ENCODE results near the gene PLK3.
"Not testable (repeated sequence)": the region's sequence is repeated elsewhere in the genome, so short reads cannot be mapped to it uniquely, and the experiment has no call there.

Gene PLK3

DNA sequence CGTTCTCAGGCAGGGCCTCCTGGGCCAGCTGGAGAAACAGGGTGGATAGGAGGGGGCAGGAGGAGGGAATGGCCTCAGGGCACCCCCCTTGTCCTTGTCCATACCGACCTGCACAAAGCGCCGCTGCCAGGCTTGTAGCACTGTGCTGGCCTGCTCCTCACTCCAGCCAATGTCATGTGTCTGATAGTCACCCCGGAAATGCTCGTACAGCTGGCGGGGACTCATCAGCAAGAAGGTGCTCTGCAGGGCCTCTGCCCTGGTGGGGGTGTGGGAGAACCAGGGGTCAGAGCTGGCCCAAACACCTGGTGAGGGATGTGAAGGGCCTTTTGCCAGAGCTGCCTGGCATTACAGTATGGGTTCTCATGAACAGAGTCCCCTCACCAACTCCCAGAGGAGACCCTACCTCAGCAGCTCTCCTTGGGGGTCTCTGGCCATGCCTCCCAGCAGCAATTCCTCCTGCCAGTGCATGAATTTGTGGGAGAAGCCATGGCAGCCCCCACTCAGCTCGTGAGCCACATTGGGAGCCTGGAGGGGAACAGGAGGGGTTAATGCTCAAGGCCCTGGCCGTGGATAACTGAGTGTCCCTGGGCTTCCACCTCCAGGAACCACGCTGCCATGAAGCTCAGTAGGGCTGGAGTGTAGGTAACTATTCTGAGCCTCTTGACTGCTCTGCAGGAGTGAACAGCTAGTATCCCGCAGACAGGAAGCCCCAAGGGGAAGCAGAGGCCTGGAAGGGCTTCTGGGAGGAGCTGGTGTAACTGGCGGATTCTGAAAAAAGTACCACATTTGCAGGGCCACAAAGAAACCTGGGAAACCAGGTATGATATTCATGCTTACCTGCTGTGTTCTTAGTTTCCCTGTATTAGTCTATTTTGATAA, 29.6 kb downstream of the PLK3 start:
- no peak for FAIRE-seq

DNA sequence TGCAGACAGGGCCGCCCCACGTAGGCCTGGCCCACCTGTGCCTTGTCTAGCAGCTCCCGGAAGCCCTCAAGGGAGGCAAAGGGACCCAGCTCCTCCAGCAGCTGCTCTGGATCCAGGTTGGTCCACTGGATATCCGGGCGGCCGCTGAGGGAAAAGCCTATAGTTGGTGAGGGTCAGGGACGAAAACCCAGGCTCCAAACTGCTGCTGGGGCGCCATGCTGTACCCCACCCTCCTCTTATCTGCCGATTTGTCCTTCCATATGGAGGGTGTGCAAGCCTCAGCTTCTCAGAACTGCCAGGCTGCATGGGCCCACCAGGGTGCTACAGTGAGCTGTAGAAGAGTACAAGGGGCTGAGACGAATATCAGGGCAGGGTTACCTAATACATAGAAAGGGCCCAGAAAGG, 30.7 kb downstream of the PLK3 start:
- no peak for FAIRE-seq

DNA sequence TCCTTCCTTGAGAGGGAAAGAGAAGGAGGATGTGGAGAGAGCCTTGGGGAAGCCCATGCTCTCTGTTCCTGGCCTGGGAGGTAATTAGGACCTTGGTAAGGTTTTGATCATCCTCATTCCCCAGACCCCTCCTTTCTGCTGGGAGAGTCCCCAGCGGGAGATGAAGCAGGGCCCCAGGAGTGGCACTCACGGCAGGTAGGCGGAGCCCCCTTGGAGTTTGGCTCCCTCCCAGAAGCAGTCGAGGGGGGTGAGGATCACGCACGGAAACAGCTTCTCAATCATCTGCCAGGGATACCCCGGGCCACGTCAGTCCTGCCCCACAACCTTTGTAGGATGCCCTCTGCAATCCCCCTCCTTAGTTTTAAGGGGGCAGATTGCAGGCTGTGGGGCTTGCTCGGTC, 31.3 kb downstream of the PLK3 start:
- no peak for FAIRE-seq

DNA sequence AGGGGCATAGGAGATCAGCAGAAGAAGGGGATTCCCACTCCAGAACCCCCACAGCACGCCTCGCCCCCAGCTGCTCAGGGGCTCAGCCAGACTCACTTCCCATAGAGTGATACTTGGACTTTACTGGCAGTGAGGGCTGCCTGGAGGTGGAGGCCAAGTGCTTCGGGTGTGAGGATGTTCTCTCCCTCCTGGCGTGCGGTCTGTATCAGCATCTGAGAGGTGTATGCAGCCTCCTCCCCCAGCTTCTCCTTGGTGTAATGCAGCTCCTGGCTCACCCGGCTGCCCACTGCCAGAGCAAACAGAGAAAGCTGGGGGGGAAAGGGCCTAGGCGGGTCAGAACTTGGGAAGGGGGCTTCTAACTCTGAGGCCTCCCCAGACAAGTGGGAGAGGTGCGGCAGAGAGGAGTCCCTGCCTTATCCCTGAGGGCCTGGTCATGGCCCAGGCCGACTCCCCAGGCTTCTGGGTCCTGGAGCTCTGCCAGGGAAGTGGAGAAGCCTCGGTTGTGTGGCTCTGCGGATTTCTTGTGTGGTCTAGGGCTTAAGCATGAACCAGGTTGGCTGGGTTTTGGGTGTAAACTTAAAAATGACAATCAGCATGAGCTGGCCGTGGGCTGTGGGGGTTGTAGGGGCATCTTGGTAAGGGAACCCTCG, 32.0 kb downstream of the PLK3 start:
- FAIRE-seq, result no peak

DNA sequence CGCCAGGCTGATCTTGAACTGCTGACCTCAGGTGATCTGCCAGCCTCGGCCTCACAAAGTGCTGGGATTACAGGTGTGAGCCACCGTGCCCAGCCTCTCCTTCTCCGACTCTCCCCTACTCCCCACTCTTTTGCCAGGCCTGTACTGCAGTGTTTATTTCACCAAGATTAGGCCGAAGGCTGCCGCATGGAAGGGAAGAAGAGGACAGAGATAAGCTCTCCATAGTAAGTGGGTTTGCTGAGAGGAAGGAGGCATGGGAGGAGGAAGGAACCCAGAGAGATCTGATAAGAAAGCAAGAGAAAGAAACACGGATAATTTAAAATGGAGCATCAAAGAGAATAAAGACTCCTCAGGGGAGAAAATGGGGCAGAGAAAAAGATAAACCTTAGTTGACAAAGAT, 34.2 kb downstream of the PLK3 start:
- FAIRE-seq, result no peak

GRCh38 chr1:44835738-44836675, 35.8 kb downstream of the PLK3 start:
- peak; percentile 74 for FAIRE-seq

DNA sequence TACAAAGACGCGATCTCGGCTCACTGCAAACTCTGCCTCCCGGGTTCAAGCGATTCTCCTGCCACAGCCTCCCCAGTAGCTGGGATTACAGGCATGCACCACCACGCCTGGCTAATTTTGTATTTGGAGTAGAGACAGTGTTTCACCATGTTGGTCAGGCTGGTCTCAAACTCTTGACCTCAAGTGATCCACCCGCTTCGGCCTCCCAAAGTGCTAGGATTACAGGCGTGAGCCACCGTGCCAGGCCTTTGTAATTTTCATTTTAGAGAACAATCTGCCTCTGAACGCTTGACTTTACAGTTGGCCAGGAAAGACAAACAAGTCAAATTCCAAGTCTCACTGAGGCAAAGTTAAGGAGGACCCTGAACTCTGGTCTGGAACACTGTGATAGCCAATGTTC, 38.1 kb downstream of the PLK3 start:
- not testable (repeated sequence) for FAIRE-seq

DNA sequence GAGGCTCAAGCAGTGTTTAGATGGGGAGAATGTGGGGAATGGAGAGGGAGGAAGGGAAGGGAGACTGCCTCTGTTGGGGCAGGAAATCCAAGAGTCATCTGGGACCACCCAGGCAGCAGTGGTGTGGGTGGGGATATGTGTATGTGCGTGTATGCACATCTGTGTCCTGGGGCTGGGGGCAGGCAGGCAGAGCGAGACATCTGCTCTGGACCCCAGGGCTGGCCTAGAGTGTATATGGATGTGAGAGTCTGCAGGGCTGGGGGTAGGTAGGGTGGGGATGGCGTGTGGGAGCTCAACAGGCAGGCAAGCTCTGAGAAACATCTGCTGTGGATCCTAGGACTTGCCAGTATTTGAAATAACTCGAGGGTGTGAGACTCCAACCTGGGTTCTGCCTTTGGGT, 39.4 kb downstream of the PLK3 start:
- no peak for FAIRE-seq

DNA sequence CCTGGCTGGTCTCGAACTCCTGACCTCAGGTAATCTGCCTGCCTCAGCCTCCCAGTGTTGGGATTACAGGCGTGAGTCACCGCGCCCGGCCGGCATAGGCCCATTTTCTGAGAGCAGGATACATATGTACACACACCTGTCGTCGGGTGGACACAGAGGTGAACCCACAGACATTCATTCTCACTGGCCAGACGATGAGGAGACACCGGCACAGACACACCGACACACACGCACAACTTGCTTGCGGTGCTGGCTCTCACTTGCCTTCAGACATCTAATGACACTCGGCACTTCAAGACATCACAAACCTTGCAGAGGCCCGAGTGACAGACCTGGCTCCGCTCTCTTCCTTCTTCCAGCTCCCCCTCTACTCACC, 42.3 kb downstream of the PLK3 start:
- no peak for FAIRE-seq

GRCh38 chr1:44842862-44843655, 42.9 kb downstream of the PLK3 start, which contains the start of gene PTCH2:
Gene PTCH2 (minus strand): TSS chr1:44843253. CDS start chr1:44842932, 321 bp downstream.
- FAIRE-seq, result no peak

DNA sequence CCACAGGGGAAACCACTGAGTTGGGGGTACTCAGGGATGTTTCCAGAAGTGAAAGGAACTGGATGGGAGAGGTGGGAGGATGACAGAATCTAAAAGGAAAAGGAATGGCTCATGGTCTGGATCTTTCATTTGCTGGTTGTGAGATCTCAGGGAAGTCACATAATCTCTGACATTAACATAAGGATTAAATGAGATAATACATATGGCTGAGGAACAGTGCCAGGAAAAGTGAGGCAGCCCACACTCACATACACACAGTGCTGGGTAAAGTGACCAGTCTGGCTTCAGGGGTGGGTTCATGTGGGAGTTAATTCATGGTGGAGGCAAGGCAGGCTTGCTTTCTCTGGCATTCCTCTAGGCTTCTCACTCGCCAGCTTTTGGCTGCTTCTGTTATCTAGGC, 46.8 kb downstream of the PLK3 start:
- FAIRE-seq, result no peak

GRCh38 chr1:44847845-44848244, 47.7 kb downstream of the PLK3 start:
- no peak for FAIRE-seq

DNA sequence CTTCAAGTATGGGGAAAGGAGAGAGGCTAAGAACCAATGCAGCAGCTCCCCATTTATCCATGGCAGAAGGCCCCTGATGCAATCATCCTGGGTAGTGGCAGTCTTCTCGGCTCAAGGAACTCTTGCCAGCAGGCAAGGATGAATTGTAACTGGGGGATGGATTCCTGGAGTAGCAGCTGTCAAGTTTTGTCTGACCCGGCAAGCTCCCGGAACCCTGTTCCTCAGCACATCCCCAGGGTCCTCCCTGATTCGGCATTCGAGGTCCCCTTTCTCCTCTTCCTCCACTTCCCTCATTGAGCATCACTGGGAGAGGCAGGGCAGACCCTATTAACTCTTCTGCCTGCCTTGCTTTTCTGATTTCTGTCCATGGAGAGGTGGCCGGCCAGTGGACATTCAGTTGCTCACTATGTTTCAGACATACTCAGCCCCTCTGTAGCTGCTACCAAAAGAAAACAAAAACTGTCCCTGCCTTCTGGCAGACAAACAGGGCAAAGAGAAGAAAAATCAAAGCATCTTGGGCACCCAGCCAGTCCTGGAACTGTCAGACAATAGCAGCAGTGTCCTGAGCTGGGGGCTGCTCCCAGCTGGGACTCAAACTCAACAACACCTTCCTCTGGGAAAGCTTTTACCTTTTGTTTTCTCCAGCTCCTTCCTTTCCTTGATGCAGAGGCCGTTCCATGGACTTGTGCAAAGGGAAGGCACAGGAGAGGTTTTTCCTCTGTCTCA, 48.4 kb downstream of the PLK3 start:
- no peak for FAIRE-seq

DNA sequence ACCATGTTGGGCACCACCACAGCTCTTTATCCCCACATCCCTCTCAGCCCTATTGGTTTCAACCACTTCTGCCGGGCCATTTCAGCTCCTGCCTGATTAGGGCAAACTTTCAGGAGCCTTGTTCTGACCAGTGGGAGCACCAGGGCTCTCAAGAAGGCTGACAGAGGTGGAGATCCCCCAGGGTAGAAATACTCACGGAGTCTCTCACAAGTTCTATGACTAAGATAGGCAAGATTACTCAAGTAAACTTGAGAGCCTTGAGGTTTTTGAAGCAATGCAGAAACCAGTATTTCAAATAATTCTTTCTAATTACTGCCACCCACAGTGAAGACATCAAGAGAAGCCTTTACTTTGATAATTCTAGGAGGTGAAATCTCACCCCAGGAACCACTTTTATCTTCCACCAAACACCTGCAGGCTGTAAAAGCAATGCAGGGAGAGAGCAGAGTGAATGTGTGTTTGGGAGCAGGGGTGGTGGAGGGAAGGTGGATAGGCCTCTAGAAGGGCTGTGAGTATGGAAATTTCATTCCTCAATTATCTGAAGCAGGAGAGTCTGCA, 49.5 kb downstream of the PLK3 start:
- FAIRE-seq, result no peak

- no peak for FAIRE-seq
These were observed 51.1 kb downstream of the PLK3 start for GRCh38 chr1:44851308-44851707.

DNA sequence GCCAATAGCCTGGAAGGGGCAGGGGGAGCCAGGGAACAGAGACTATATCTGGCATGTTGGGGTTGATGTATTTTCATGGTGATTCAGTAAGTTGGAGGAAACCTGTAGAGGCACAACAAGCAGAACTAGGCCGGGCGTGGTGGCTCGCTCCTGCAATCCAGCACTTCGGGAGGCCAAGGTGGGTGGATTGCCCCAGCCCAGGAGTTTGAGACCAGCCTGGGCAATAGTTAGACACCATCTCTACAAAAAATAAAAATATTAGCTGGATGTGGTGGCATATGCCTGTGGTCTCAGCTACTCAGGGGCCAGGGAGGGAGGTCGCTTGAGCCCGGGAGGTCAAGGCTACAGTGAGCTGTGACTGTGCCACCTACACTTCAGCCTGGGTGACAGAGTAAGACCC, 53.0 kb downstream of the PLK3 start:
- no peak for FAIRE-seq

- no peak for FAIRE-seq
These were observed 54.8 kb downstream of the PLK3 start for GRCh38 chr1:44854970-44855369.
